Loucy (cell line): ENCODE measurements around the gene CDC42EP2.

Experiments used
- CTCF ChIP-seq: fragments of 200-600 bp; sonication (generic); conservative IDR thresholded peaks from 2 replicates; pipeline ENCODE4 v1.5.1; 2014; ENCODE audit warnings: mild to moderate bottlenecking, antibody characterized with exemption, low read length
- EZH2phosphoT487 ChIP-seq: fragments of 200-600 bp; IDR thresholded peaks from 2 replicates; pipeline ENCODE4 v1.6.1; 2018; ENCODE audit warnings: antibody characterized with exemption, mild to moderate bottlenecking, moderate library complexity, borderline replicate concordance

- TF ChIP-seq CTCF (no peak), EZH2phosphoT487 (no peak)
These were observed 5.7 kb upstream of the CDC42EP2 start for GRCh38 chr11:65309006-65309405.
